GM21390 (cell line): ENCODE measurements around the gene CCDC40.
"Not testable (repeated sequence)": the region's sequence is repeated elsewhere in the genome, so short reads cannot be mapped to it uniquely, and the experiment has no call there.

Source experiments
- ATAC-seq: cut with Tn5 transposase; IDR thresholded peaks from one replicate; pipeline ENCODE4 v1.9.1; 2021; ENCODE audit not compliant: unreplicated experiment

Gene CCDC40

DNA sequence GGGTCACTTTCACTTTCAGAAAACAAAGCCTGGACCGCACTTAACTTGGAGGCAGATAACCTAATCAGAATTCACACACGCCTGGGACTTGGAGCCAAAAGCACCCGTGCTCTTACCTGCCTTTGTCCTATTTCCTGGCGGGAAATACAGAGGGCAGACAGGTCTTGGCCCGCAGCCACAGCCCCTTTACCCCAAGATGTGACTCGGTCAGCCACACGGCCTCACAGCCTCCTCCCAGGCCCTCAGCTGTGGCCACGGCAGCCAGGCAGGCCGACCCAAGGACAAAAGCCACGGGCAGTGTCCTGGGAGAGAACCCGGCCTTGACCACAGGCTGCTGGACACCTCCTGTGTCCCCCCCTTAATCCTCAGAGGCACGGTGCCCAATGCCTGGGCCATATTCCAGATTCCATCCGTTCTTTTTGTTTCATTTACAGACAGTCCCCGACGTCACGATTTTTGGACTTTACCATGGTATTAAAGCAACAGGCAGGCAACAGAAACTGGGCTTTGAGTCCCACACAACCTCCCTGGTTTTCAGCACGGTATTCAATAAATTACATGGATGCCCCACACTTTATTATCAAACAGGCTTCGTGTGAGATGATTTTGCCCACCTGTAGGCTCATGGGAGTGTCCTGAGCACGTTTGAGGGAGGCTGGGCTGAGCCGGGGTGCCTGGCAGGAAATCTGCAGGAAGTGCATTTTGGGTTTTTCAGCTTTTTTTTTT, 34.8 kb downstream of the CCDC40 start:
- ATAC-seq: no peak

GRCh38 chr17:80072410-80072809, 36.0 kb downstream of the CCDC40 start:
- no peak for ATAC-seq

DNA sequence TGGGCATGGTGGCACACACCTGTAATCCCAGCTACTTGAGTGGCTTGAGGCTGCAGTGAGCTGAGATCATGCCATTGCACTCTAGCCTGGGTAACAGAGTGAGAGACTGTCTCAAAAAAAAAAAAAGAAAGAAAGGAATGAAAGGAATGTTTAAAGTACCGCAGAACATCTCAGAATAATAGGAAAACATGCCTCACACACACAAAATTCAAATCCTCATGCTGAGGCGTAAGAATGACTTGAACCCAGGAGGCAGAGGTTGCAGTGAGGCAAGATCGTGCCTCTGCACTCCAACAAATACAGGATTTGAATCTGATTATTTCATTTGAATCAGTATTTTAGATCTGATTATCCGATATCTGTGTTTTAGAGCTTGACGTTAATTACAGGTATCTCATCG, 43.6 kb downstream of the CCDC40 start:
- ATAC-seq: no peak

GRCh38 chr17:80081596-80081995, 45.2 kb downstream of the CCDC40 start:
- ATAC-seq: no peak

- ATAC-seq: no peak
Measured at GRCh38 chr17:80082403-80083135, 46.1 kb downstream of the CCDC40 start.

- ATAC-seq: no peak
Measured at GRCh38 chr17:80083136-80083661, 46.8 kb downstream of the CCDC40 start.

DNA sequence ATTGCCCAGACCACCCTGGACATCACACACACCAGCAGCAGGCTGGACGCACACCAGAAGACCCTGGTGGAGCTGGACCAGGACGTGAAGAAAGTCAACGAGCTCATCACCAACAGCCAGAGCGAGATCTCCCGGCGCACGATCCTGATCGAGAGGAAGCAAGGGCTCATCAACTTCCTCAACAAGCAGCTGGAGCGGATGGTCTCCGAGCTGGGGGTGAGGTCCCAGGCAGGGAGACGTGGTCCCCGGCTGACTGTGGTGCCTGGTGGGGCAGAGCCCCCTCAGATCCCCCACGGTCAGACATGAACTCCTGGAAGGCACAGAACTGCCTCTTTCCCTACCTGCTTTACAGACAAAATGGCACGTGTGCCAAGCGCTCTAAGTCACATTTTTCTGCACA, 48.3 kb downstream of the CCDC40 start:
- no peak for ATAC-seq

GRCh38 chr17:80086081-80086480, 49.6 kb downstream of the CCDC40 start:
- ATAC-seq: no peak

GRCh38 chr17:80086616-80087015, 50.2 kb downstream of the CCDC40 start:
- no peak for ATAC-seq

- no peak for ATAC-seq
Measured at GRCh38 chr17:80087346-80088265, 51.2 kb downstream of the CCDC40 start.

GRCh38 chr17:80089762-80090161, 53.3 kb downstream of the CCDC40 start:
- no peak for ATAC-seq

DNA sequence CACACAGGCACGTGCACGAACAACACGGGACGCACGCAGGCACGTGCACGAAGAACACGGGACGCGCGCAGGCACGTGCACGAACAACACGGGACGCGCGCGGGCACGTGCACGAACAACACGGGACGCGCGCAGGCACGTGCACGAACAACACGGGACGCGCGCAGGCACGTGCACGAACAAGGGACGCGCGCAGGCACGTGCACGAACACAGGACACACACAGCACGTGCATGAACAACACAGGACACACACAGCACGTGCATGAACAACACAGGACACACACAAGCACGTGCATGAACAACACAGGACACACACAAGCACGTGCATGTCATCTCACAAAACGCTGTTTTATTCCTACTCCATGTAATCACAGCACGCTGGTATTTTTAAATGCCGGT, 53.7 kb downstream of the CCDC40 start:
- not testable (repeated sequence) for ATAC-seq

- ATAC-seq: no peak
Measured at GRCh38 chr17:80091376-80091775, 54.9 kb downstream of the CCDC40 start.

DNA sequence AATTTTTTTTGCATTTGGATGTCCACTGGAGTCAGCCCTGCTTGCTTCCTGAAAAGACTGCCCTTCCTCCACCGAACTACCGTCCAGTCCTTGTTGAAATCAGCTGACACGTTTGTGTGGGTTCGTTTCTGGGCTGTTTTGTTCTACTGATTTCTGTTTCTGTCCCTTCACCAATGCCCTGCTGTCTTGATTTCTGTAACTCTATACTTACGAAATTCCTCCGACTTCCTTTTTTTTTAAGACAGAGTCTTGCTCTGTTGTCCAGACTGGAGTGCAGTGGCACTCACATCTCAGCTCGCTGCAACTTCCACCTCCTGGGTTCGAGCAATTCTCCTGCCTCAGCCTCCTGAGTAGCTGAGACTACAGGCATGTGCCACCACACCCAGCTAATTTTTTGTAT, 56.5 kb downstream of the CCDC40 start:
- no peak for ATAC-seq

DNA sequence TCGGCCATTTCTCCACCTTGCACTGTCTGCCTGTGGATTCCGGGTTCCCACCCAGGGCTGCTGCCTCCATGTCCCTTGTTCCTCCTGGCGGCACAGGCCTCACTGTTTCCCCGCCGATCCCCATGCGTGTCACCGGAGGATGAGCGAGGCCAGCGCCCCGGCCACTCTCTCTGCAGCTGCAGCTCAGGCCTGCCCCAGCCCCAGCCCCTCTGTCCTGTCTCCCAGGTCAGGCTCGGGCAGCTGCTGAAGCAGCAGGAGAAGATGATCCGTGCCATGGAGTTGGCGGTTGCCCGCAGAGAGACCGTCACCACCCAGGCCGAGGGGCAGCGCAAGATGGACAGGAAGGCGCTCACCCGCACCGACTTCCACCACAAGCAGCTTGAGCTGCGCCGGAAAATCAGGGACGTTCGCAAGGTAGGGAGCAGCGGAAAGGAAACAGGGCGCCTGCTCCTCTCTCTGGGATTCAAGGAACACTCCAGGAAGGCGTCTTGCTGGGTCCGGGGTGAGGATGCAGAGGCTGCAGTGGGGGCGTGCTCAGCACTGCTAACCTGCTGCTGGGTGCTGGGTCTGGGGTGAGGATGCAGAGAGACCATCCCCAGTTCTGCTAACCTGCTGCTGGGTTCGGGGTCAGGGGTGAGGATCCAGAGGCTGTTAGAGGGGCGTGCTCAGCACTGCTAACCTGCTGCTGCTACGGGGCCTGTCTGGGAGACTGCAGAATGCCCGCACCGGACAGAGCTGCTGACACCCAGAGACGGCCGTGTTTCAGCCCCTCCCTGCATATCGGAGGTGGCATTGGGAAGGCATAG, 58.8 kb downstream of the CCDC40 start:
- no peak for ATAC-seq

- no peak for ATAC-seq
Measured at GRCh38 chr17:80095844-80096475, 59.5 kb downstream of the CCDC40 start.

DNA sequence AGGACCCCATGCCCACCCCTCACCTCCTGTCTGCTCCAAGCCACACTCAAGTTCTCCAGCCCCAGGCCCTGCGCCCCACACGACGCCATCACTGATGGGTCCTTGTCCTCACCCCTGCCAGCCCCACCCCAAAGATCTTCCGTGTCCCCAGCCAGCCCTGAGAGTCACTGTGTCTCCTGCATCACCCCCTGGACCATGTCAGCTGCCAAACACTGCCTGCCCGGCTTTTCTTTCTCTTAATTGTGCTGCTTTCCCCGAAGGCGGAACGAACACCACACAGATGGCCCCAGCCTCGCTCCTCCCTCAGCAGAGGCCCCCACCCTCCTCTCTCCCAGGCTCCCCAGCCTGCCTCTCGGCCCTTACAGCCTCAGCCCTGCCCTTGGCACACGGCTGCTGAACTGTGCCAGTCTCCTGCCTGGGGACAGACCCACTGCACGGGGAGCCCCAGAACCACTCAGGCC, 60.1 kb downstream of the CCDC40 start:
- no peak for ATAC-seq

DNA sequence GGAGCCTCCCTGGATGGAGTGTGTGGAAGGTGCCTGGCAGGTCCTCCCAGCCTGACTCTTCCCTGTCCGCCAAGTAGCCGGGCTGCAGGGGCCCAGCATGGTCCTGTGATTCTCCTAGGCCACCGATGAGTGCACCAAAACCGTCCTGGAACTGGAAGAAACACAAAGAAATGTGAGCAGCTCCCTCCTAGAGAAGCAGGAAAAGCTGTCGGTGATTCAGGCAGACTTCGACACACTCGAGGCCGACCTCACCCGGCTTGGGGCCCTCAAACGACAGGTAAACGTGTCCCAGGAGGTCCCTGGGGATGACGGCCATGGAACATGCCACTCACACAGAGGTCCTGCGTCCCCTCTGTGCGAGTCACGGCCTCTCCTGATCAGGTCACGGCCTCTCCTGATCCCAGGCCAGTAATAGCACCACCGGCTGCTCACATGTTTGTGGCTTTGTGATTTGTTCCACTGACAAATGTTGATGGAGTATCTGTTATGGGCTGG, 60.7 kb downstream of the CCDC40 start:
- no peak for ATAC-seq

DNA sequence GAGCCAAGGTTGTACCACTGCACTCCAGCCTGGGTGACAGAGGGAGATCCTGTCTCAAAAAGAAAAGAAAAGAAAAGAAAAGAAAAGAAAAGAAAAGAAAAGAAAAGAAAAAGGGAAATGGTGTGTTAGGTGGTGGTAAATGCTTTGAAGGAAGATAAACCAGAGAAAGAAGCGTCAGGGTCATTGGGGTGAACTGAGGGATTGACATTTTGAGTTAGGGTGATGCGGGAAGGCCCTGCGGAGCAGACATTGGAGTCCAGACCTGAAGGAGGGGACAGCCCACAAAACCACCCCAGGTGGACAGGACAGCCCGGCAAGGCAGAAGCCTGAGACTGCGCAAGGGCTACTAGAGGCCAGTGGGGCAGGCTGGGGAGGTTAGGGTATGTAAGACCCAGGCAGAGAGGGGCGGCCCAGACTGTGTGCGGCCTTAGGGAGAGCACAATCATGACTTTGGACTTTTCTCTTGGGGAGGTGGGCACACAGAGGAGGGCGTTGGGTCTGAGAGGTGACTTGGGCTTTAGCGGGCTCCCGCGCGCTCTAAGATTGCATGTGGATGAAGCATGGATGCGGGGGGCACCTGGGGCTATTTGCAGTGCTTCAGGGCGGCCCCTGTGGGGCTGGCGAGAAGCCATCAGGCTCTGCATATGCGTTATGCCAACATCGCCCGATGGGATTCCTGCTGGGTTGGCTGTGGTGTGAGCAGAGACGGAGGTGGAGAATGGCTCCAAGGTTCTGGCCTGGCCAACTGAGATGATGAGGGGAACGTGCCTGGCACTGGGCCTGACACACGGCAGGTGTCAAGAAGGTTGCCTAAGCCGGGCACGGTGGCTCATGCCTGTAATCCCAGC, 61.6 kb downstream of the CCDC40 start:
- ATAC-seq: no peak
